Measurements from ENCODE around the gene ONECUT3. TPM values are rescaled to one million over a fixed set of nuclear protein-coding genes. Genes with fewer than 3 reads are reported as not detected.
A peak's percentile ranks its signal among the peaks of the same experiment; 100 is the strongest.
"Not testable (repeated sequence)": the region's sequence is repeated elsewhere in the genome, so short reads cannot be mapped to it uniquely, and the experiment has no call there.

ONECUT3 gene
- total and polyA plus RNA-seq, 8 donors = 0.13 TPM; not detected in 7

DNA sequence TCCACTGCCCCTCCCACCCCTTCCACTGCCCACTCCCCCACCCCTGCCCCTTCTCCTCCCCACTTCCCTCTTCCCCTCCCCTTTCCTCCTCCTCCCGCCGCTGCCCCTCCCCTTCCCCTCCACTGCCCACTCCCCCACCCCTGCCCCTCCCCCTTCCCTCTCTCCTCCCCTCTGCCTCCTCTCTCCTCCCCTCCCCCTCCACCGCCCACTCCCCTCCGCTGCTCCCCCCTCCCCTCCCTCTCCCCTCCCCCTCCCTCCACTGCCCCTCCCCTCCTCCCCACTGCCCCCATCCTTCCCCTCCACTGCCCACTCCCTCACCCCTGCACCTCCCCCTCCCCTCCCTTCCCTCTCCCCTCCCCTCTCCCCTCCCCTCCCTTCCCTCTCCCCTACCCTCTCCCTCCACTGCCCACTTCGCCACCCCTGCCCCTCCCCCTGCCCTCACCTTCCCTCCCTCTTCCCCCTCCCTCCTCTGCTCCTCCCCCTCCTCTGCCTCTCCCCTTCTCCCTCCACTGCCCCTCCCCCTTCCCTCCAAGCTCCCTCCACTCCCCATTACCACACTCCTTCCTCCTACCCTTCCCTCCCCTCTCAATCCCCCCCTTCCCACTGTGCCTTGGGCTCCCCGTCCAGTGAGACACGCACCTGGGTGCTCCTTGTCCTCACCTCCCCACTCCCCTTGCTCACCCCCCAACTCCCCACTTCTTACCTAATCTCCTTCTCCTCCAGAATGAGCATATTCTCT, 36.9 kb downstream of the ONECUT3 start:
- 15 to 17% methylated on average over 3 to 6 of the region's 7 CpGs for WGBS, 2 donors
- Histone ChIP-seq H3K36me3 (no peaks in the 10 kb centered on the region), H3K27ac (no peak overlapping the region), H3K9me3 (no peaks in the 10 kb centered on the region), H3K27me3 (peaks cover 0 to 7% (median 0%) of the 10 kb centered on the region in 4 donors), H3K4me1 (peaks cover 0 to 3% (median 0%) of the 10 kb centered on the region in 3 donors), H3K4me3 (no peak overlapping the region)
- ATAC-seq (no peak), DNase-seq (no peak), FAIRE-seq (no peak)
- TF ChIP-seq, protein P1, sequence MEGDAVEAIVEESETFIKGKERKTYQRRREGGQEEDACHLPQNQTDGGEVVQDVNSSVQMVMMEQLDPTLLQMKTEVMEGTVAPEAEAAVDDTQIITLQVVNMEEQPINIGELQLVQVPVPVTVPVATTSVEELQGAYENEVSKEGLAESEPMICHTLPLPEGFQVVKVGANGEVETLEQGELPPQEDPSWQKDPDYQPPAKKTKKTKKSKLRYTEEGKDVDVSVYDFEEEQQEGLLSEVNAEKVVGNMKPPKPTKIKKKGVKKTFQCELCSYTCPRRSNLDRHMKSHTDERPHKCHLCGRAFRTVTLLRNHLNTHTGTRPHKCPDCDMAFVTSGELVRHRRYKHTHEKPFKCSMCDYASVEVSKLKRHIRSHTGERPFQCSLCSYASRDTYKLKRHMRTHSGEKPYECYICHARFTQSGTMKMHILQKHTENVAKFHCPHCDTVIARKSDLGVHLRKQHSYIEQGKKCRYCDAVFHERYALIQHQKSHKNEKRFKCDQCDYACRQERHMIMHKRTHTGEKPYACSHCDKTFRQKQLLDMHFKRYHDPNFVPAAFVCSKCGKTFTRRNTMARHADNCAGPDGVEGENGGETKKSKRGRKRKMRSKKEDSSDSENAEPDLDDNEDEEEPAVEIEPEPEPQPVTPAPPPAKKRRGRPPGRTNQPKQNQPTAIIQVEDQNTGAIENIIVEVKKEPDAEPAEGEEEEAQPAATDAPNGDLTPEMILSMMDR (IDR thresholded peaks at IDR 0.05) = no peak
- intact Hi-C loops (cut with DNase I) = no loop called here

DNA sequence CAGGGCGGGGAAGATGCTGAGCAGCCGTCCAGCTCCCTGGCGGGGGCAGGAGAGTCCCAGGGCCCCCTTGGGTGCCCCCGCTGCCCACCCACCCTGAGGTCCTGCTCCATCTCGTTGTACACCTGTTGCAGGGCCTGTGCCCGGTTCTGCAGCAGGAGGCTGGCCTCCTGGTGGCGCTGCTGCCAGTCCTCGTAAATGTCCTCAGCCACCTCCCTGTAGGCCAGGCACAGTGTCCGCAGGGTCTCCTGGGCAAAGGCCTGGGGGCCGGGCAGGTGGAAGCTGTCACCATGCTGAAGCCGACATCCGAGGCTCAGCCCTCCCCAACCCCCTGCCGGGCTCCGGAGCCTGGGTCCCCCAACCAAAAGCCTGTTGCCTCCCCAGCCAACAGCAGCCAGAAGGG, 38.6 kb downstream of the ONECUT3 start:
- Histone ChIP-seq H3K4me3 (no peak overlapping the region), H3K36me3 (no peaks in the 10 kb centered on the region), H3K9me3 (no peaks in the 10 kb centered on the region), H3K4me1 (peaks cover 0 to 6% (median 0%) of the 10 kb centered on the region in 3 donors), H3K27me3 (peaks cover 0 to 12% (median 0%) of the 10 kb centered on the region in 4 donors), H3K27ac (no peak overlapping the region)
- TF ChIP-seq, protein P1 (IDR thresholded peaks at IDR 0.05) = no peak
- 64 to 71% methylated on average over 9 to 14 of the region's 14 CpGs for WGBS, 2 donors
- ATAC-seq (no peak), FAIRE-seq (no peak), DNase-seq (peak in 1 of 6 donors; percentile 54)
- intact Hi-C loops (cut with DNase I) = no loop called here

DNA sequence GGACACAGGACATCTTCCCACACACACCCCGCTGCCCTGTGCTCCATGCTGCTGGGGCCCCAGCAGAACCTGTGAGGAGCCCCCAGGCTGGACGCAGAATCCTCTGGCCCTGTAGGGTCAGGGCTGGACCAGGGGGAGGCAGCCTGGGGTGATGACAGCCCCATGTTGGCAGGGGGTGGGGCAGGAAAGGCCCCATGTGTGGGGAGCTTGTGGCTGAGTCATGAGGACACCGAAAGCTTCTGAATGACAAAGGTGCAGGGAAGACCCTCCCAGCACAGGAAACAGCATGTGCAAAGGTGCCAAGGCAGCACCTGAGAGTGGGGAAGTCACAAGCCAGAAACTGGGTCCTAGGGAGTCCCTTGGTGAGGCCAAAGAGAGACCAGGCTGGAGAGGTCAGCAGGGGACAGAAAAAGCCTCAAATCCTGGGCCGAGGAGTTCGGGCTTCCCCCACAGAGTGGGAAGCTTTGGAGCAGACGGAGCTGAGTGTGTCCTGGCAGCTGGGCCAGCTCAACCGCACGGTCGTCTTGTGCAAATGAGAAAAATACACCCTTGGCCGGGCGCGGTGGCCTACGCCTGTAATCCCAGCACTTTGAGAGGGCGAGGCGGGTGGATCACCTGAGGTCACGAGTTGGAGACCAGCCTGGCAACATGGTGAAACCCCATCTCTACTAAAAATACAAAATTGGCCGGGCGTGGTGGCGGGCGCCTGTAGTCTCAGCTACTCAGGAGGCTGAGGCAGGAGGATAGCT, 41.3 kb downstream of the ONECUT3 start:
- Histone ChIP-seq H3K4me3 (no peak overlapping the region), H3K27me3 (peaks cover 0 to 5% (median 0%) of the 10 kb centered on the region in 4 donors), H3K27ac (no peak overlapping the region), H3K36me3 (no peaks in the 10 kb centered on the region), H3K9me3 (no peaks in the 10 kb centered on the region), H3K4me1 (peaks cover 0 to 3% (median 0%) of the 10 kb centered on the region in 3 donors)
- intact Hi-C loops (cut with DNase I) = no loop called here
- FAIRE-seq = no peak
- DNase-seq = no peak
- TF ChIP-seq, protein P1 (IDR thresholded peaks at IDR 0.05) = no peak
- ATAC-seq = no peak
- 80 to 87% methylated on average over 20 of the region's 20 CpGs for WGBS, 2 donors

DNA sequence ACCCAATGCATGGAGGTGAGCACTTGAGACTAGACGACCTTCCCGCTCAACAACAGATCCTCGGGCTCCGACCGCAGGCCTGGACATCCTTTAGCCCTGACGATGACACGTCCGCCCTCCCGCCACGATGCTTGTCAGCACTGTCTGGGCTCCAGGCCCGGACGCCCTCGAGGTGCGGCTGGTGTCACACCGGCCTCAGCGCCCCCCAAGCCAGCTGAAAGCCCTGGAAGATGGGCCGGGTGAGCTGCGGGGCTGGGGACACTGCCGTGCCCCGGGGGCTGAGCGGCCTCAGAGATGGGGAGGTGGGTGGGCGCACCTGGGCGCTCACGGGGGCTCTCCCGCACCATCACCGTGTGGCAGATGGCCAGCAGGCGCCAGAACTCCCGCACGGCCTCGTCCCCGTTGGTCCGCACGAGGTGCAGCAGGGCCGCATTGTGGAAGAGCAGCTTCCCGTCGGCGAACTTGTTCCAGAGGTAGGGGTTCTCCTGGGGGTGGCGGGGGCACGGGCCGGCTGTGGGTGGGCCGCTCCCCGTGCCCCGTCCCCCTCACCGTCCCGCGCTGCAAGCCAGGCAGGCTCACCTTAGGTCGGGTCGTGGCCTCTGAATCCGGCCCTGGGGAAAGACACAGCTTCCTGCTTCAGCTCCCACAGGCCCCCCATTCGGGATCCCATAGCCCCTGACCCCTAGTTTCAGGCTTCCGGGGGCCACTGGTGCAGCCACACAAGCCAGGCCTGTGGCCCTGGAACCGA, 43.3 kb downstream of the ONECUT3 start:
- H3K36me3 ChIP-seq = no peaks in the 10 kb centered on the region
- FAIRE-seq = no peak
- H3K4me3 ChIP-seq = peak overlapping the region in 1 of 4 donors; percentile 23
- H3K27ac ChIP-seq = no peak overlapping the region
- intact Hi-C loops (cut with DNase I) = no loop called here
- H3K9me3 ChIP-seq = no peaks in the 10 kb centered on the region
- TF ChIP-seq, protein P1 (IDR thresholded peaks at IDR 0.05) = no peak
- H3K4me1 ChIP-seq = peaks cover 0 to 3% (median 0%) of the 10 kb centered on the region in 3 donors
- ATAC-seq = peak in 1 of 4 donors; percentile 6
- peak in 2 of 6 donors; percentile 33 to 67 for DNase-seq
- WGBS, 2 donors = 28 to 31% methylated on average over 50 to 52 of the region's 52 CpGs
- H3K27me3 ChIP-seq = peaks cover 0 to 5% (median 0%) of the 10 kb centered on the region in 4 donors

DNA sequence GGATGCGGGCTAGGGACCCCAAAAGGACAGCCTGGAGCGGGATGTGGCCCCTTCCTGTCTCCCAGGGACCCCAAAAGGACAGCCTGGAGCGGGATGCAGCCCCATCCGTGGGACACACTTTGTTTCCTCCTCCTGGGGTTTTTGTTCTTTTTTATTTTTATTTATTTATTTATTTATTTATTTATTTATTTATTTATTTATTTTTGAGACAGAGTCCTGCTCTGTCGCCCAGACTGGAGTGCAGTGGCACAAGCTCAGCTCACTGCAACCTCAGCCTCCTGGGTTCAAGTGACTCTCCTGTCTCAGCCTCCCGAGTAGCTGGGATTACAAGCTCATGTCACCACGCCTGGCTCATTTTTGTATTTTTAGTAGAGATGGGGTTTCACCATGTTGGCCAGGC, 44.0 kb downstream of the ONECUT3 start:
- H3K9me3 ChIP-seq; H3K27ac ChIP-seq; intact Hi-C loops (cut with DNase I); ATAC-seq; H3K4me3 ChIP-seq; DNase-seq; H3K4me1 ChIP-seq; H3K27me3 ChIP-seq; FAIRE-seq; H3K36me3 ChIP-seq: not testable (repeated sequence)
- WGBS, 2 donors = 71 to 84% methylated on average over 6 to 7 of the region's 7 CpGs

Data from pancreas (tissue), 10 donors.